Endothelial cell of umbilical vein (primary cell): ENCODE measurements around the gene HSPA6. TPM values are rescaled to one million over a fixed set of nuclear protein-coding genes. Genes with fewer than 3 reads are reported as not detected.
"Not testable (repeated sequence)": the region's sequence is repeated elsewhere in the genome, so short reads cannot be mapped to it uniquely, and the experiment has no call there.

Source experiments
- BruUV-seq: library from RNA; stranded (reverse); fragments of 400-500 nt; replicated peaks from 2 replicates; lab custom pipeline; 2021; lab: Mats Ljungman, UMichigan
- CTCF ChIA-PET: fragments of 300-600, 350-600 bp; sonication (Branson Sonifier 250); formaldehyde crosslinking; loops from one replicate; lab custom pipeline; 2021; ENCODE audit warnings: antibody characterized with exemption, inconsistent platforms; lab: Charles Lee
- POLR2A ChIA-PET: fragments of 300-600, 350-600 bp; sonication (Branson Sonifier 250); formaldehyde crosslinking; loops from one replicate; lab custom pipeline; 2021; ENCODE audit warnings: antibody characterized with exemption, inconsistent platforms; lab: Charles Lee
- DNase-seq: peaks from one replicate; pipeline ENCODE4 v3.0.0-alpha.2; 2011; ENCODE audit warnings: low read depth, low spot score
- FAIRE-seq: peaks from 2 replicates; lab custom pipeline; 2011; peaks lifted over from hg19 to GRCh38; lab: Jason Lieb, UNC
- H2AFZ ChIP-seq: 2 replicates; pipeline ENCODE4 v1.6.0; 2012; ENCODE audit warnings: low read depth, low read length, control low read depth, inconsistent platforms
- H3K27ac ChIP-seq: 2 replicates; pipeline ENCODE4 v1.5.1; 2011; ENCODE audit warnings: low read depth, mild to moderate bottlenecking, control low read depth, low read length, moderate library complexity; ENCODE audit not compliant: insufficient read depth
- H3K27me3 ChIP-seq, 2 experiments: 2 replicates each; pipeline versions ENCODE4 v1.6.0 to v1.6.1; 2011; ENCODE audit warnings: low read length in 2 of 2, mixed read lengths in 1 of 2; ENCODE audit not compliant: control insufficient read depth in 2 of 2, insufficient read depth in 2 of 2
- H3K36me3 ChIP-seq, 2 experiments: 2 replicates in 1 of 2; 3 replicates in 1 of 2; pipeline ENCODE4 v1.5.1; 2011; ENCODE audit warnings: low read length in 2 of 2, mild to moderate bottlenecking in 1 of 2, moderate library complexity in 1 of 2; ENCODE audit not compliant: control insufficient read depth in 2 of 2, insufficient read depth in 2 of 2; ENCODE audit errors: extremely low read depth in 1 of 2
- H3K4me1 ChIP-seq: 3 replicates; pipeline ENCODE4 v1.5.1; 2011; ENCODE audit warnings: mild to moderate bottlenecking, low read length; ENCODE audit not compliant: control insufficient read depth, insufficient read depth; ENCODE audit errors: extremely low read depth
- H3K4me2 ChIP-seq: 2 replicates; pipeline ENCODE4 v1.6.1; 2011; ENCODE audit warnings: low read length, control low read depth, mixed read lengths; ENCODE audit not compliant: insufficient read depth
- H3K4me3 ChIP-seq, 3 experiments: fragments of 200-600 bp in 1 of 3; sonication (generic), shearing (Covaris generic) in 1 of 3; replicated peaks in 1 of 3; 2 replicates each; pipeline ENCODE4 v1.5.1; 2011 to 2016; ENCODE audit warnings: control low read depth in 3 of 3, low read length in 3 of 3, mild to moderate bottlenecking in 2 of 3, inconsistent platforms in 1 of 3, low read depth in 1 of 3, moderate library complexity in 1 of 3; ENCODE audit not compliant: insufficient read depth in 1 of 3
- H3K79me2 ChIP-seq: 2 replicates; pipeline ENCODE4 v1.6.0; 2012; ENCODE audit warnings: low read length, inconsistent platforms; ENCODE audit not compliant: control insufficient read depth, insufficient read depth
- H3K9ac ChIP-seq: replicated peaks from 2 replicates; pipeline ENCODE3; 2011; ENCODE audit warnings: low read length, control low read depth; ENCODE audit not compliant: insufficient read depth; ENCODE audit errors: extremely low read depth
- H3K9me1 ChIP-seq: replicated peaks from 3 replicates; pipeline ENCODE4 v1.6.0; 2011; ENCODE audit warnings: mild to moderate bottlenecking, low read length; ENCODE audit not compliant: control insufficient read depth, insufficient read depth; ENCODE audit errors: extremely low read depth
- H3K9me3 ChIP-seq: replicated peaks from 2 replicates; pipeline ENCODE4 v1.5.1; 2012; ENCODE audit warnings: low read length, inconsistent platforms; ENCODE audit not compliant: control insufficient read depth, insufficient read depth
- H4K20me1 ChIP-seq: replicated peaks from 2 replicates; pipeline ENCODE3; 2011; ENCODE audit warnings: mild to moderate bottlenecking, low read length; ENCODE audit not compliant: control insufficient read depth, insufficient read depth; ENCODE audit errors: extremely low read depth
- FOS ChIP-seq: IDR thresholded peaks from 2 replicates; pipeline ENCODE4 v1.6.1; 2011; ENCODE audit warnings: mild to moderate bottlenecking, low read length, moderate library complexity, borderline replicate concordance; ENCODE audit not compliant: insufficient read depth
- dilution Hi-C: fragments of 300-500 bp; cut with MboI; formaldehyde crosslinking; loops from one replicate; pipeline ENCODE4 v1.15.0; 2019; ENCODE audit warnings: low sequenced_read_pairs; ENCODE audit not compliant: extremely low pct_ligation_motif_present
- intact Hi-C: fragments of 100-400 bp; cut with micrococcal nuclease; formaldehyde crosslinking; loops from one replicate; pipeline ENCODE4 v1.10.0; 2022
- polyA plus RNA-seq, 4 experiments: library from polyadenylated mRNA; depleted of rRNA in 3 of 4; stranded (reverse) in 3 of 4; unstranded in 1 of 4; fragments of >200 nt; gene quantifications; 2 replicates each; pipeline versions ENCODE4 v1.2.1 to v1.2.3, GENCODE V29; 2011 to 2012; ENCODE audit warnings: missing spikeins in 1 of 4
- total RNA-seq: library from RNA; stranded (reverse); gene quantifications from 2 replicates; pipeline ENCODE4 v1.2.3, GENCODE V29; 2021

Gene HSPA6
- total and polyA plus RNA-seq, 2 donors (not counting 3 experiments of a cell fraction or from before 2014, with no cell fraction given): 0.10 to 0.13 TPM

DNA sequence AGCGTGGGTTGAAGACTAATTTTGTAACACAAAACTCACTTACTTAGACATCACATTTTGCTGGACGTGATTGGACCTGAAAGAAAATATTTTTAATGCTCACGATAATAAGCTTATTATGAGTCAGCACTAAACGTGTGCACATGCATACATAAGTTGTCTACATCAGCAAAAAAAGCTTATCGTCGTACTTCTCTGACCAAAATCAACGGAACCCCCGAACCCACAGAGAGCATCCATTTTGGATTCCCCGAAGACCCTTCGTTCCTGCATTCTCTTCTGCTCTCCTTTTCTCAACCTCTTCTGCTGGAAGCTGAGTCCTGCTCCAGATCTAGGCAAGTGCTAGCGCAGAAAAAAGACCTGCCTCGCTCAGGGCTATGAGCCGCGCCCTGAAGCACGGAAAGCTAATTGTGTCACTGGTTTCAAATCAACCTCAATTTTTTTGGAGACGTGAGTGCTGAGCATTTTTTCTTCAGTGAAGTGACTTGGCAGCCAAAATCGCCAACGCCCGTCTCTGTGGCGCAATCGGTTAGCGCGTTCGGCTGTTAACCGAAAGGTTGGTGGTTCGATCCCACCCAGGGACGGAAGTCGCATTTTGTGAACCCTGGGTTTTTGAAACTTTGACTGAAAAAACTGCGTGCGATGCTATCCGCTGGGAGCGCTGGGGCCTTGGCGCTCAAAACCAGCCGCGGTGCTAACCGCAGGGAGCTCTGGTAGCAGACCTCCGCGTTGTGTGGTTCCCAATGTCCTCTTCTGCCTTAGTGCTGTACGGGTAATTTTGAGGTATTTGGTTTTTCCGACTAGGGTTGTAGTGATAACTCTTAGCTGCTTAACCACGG, 15.6 kb downstream of the HSPA6 start:
- peak; percentile 17 for TF ChIP-seq FOS
- H3K27ac ChIP-seq, H3K9me1 ChIP-seq, POLR2A ChIA-PET, H3K36me3 ChIP-seq, H3K4me1 ChIP-seq, H4K20me1 ChIP-seq, H3K27me3 ChIP-seq, H3K79me2 ChIP-seq, H3K9me3 ChIP-seq, dilution Hi-C loops: not testable (repeated sequence)
- DNase-seq: peak; percentile 77
- intact Hi-C loops: loop anchor here (1.0 kb wide), 1 partner anchor 10 kb away; no protein-coding TSS in a partner anchor
- CTCF ChIA-PET: interaction anchor here (1.2 to 1.5 kb wide), 3 partner anchors 9 to 198 kb away, joined by 3 to 4 read pairs (median 4); no protein-coding TSS in a partner anchor
- Histone ChIP-seq H3K4me3 (peak overlapping the region; percentile 43 to 84 (median 78)), H3K9ac (peak overlapping the region; percentile 39), H3K4me2 (peak overlapping the region; percentile 82), H2AFZ (peak overlapping the region; percentile 98)
- peak; percentile 84 for FAIRE-seq
- TSS peak; percentile 100 for BruUV-seq

GRCh38 chr1:161540570-161540960, 16.2 kb downstream of the HSPA6 start:
- H4K20me1 ChIP-seq, H3K4me2 ChIP-seq, POLR2A ChIA-PET, BruUV-seq, H3K4me1 ChIP-seq, dilution Hi-C loops, H3K9ac ChIP-seq, H2AFZ ChIP-seq, H3K36me3 ChIP-seq, FAIRE-seq, H3K79me2 ChIP-seq, H3K27ac ChIP-seq, H3K9me1 ChIP-seq, H3K4me3 ChIP-seq, H3K9me3 ChIP-seq, DNase-seq: not testable (repeated sequence)
- H3K27me3 ChIP-seq: peaks cover 4 to 12% of the 10 kb centered on the region in 2 experiments
- intact Hi-C loops: loop anchor here (1.0 kb wide), 1 partner anchor 10 kb away; no protein-coding TSS in a partner anchor
- CTCF ChIA-PET: interaction anchor here (1.5 kb wide), 1 partner anchor 198 kb away, joined by 4 read pairs; no protein-coding TSS in a partner anchor

GRCh38 chr1:161542091-161542559, 17.8 kb downstream of the HSPA6 start:
- DNase-seq, intact Hi-C loops, POLR2A ChIA-PET, dilution Hi-C loops, H3K27ac ChIP-seq, H3K9ac ChIP-seq, CTCF ChIA-PET, H3K9me1 ChIP-seq, H3K4me3 ChIP-seq, H3K4me2 ChIP-seq, H3K36me3 ChIP-seq, FAIRE-seq, H3K4me1 ChIP-seq, H4K20me1 ChIP-seq, H3K79me2 ChIP-seq, BruUV-seq, H3K9me3 ChIP-seq, H2AFZ ChIP-seq: not testable (repeated sequence)
- H3K27me3 ChIP-seq: peaks cover 4 to 12% of the 10 kb centered on the region in 2 experiments

GRCh38 chr1:161543125-161543524, 18.8 kb downstream of the HSPA6 start:
- POLR2A ChIA-PET, DNase-seq, H3K4me2 ChIP-seq, dilution Hi-C loops, H3K27ac ChIP-seq, H3K9ac ChIP-seq, H2AFZ ChIP-seq, CTCF ChIA-PET, H3K9me1 ChIP-seq, H3K36me3 ChIP-seq, FAIRE-seq, H3K4me3 ChIP-seq, intact Hi-C loops, H3K9me3 ChIP-seq, H4K20me1 ChIP-seq, BruUV-seq, H3K79me2 ChIP-seq, H3K4me1 ChIP-seq: not testable (repeated sequence)
- peaks cover 4 to 12% of the 10 kb centered on the region in 2 experiments for H3K27me3 ChIP-seq
